Breast epithelium (tissue), 4 donors: ENCODE results near the gene MAPK10. TPM values are rescaled to one million over a fixed set of nuclear protein-coding genes. Genes with fewer than 3 reads are reported as not detected.
A peak's percentile ranks its signal among the peaks of the same experiment; 100 is the strongest.

ENCODE experiments used
- DNase-seq, 2 donors: peaks; one replicate each; pipeline ENCODE4 v3.0.0-alpha.2; 2019; ENCODE audit warnings: low spot score in 2 of 2
- H3K27ac ChIP-seq, 2 donors: fragments of 200-600 bp; sonication (generic) in 1 of 2; one replicate each; pipeline ENCODE4 v1.5.1; 2016 to 2019; ENCODE audit warnings: mild to moderate bottlenecking in 1 of 2
- H3K27me3 ChIP-seq, 2 donors: fragments of 200-600 bp; sonication (generic) in 1 of 2; one replicate each; pipeline versions ENCODE4 v1.5.1 to v1.6.0; 2017 to 2019; ENCODE audit warnings: control low read depth in 1 of 2, mild to moderate bottlenecking in 1 of 2
- H3K36me3 ChIP-seq: fragments of 200-600 bp; one replicate; pipeline ENCODE4 v1.5.1; 2019
- H3K4me1 ChIP-seq, 2 donors: fragments of 200-600 bp; sonication (generic); one replicate each; pipeline ENCODE4 v1.5.1; 2016 to 2019; ENCODE audit warnings: control low read depth in 1 of 2
- H3K4me3 ChIP-seq, 3 donors: fragments of 200-600 bp; sonication (generic); 1 replicate in 2 of 3; 2 replicates in 1 of 3; pipeline ENCODE4 v1.5.1; 2016 to 2019; ENCODE audit warnings: mild to moderate bottlenecking in 3 of 3, moderate library complexity in 2 of 3
- H3K9me3 ChIP-seq, 2 donors: fragments of 200-600 bp; sonication (generic) in 1 of 2; one replicate each; pipeline ENCODE4 v1.5.1; 2016 to 2019; ENCODE audit warnings: control low read depth in 1 of 2
- CTCF ChIP-seq, 3 donors: fragments of 450-650 bp; IDR thresholded peaks; one replicate each; pipeline ENCODE4 v1.5.1; 2016 to 2017; ENCODE audit warnings: antibody characterized with exemption in 3 of 3, mild to moderate bottlenecking in 3 of 3, moderate library complexity in 3 of 3
- POLR2A ChIP-seq: fragments of 450-650 bp; IDR thresholded peaks from one replicate; pipeline ENCODE4 v1.6.1; 2016; ENCODE audit warnings: antibody characterized with exemption, mild to moderate bottlenecking, moderate library complexity
- POLR2AphosphoS5 ChIP-seq, 3 donors: sonication (generic); formaldehyde crosslinking; IDR thresholded peaks; one replicate each; pipeline ENCODE4 v1.6.1; 2017; ENCODE audit warnings: antibody characterized with exemption in 3 of 3
- intact Hi-C: fragments of 100-400 bp; cut with DNase I; formaldehyde crosslinking; loops from one replicate; pipeline ENCODE4 v1.15.1; 2023; ENCODE audit warnings: low total_unique reads
- total RNA-seq, 3 donors: library from RNA; depleted of rRNA; stranded (reverse); fragments of >200 nt; gene quantifications; one replicate each; pipeline ENCODE4 v1.1.0, GENCODE V29; 2016

Gene MAPK10
- total RNA-seq, 3 donors from 2014 or later: 18.4 to 46.2 (median 24.6) TPM

GRCh38 chr4:85986266-85986665 lies 373.6 kb downstream of the MAPK10 start:
- Histone ChIP-seq H3K4me3 (no peak overlapping the region), H3K4me1 (no peaks in the 10 kb centered on the region), H3K9me3 (no peaks in the 10 kb centered on the region), H3K27ac (no peak overlapping the region), H3K27me3 (no peaks in the 10 kb centered on the region), H3K36me3 (no peaks in the 10 kb centered on the region)
- intact Hi-C loops: no loop called here
- TF ChIP-seq POLR2A: no peak
- DNase-seq: no peak

GRCh38 chr4:85979276-85979675 lies 380.6 kb downstream of the MAPK10 start:
- Histone ChIP-seq H3K4me1 (no peaks in the 10 kb centered on the region), H3K27me3 (no peaks in the 10 kb centered on the region), H3K36me3 (no peaks in the 10 kb centered on the region), H3K27ac (no peak overlapping the region), H3K4me3 (no peak overlapping the region), H3K9me3 (no peaks in the 10 kb centered on the region)
- DNase-seq: no peak
- TF ChIP-seq POLR2A: no peak
- TF ChIP-seq CTCF (IDR thresholded peaks at IDR 0.05): no peak
- TF ChIP-seq POLR2AphosphoS5 (IDR thresholded peaks at IDR 0.05): no peak
- intact Hi-C loops: loop anchor here (10.0 kb wide), 1 partner anchor 374 kb away; no protein-coding TSS in a partner anchor

DNA sequence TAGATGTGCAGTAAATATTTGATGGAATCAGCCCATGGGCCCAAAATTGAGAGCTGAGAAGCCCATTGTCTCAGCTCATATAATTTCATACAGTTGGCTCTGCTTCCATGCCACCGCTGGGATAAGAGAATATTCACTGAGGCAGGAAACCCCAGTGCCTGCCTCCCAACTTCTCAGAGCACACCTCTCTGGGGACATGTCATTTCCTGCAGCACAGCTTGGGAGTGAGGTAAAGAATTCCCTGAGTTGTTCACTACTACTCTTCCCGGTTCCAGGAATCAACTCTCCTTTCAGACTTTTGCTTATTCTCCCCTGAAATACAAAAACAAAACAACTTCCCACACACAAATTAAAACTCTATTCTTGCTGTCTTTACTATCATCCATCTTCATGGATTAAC lies 389.3 kb downstream of the MAPK10 start:
- Histone ChIP-seq H3K9me3 (no peaks in the 10 kb centered on the region), H3K4me1 (no peaks in the 10 kb centered on the region), H3K27ac (no peak overlapping the region), H3K27me3 (no peaks in the 10 kb centered on the region), H3K4me3 (no peak overlapping the region), H3K36me3 (no peaks in the 10 kb centered on the region)
- no peak for DNase-seq
- intact Hi-C loops: loop anchor here (10.0 kb wide), 1 partner anchor 366 kb away; no protein-coding TSS in a partner anchor
- TF ChIP-seq CTCF (IDR thresholded peaks at IDR 0.05) (no peak), POLR2A (no peak), POLR2AphosphoS5 (IDR thresholded peaks at IDR 0.05) (no peak)

- TF ChIP-seq CTCF (IDR thresholded peaks at IDR 0.05): peak; percentile 14 to 65 (median 51)
- TF ChIP-seq POLR2AphosphoS5 (IDR thresholded peaks at IDR 0.05): no peak
- TF ChIP-seq POLR2A: no peak
- Histone ChIP-seq H3K27ac (no peak overlapping the region), H3K9me3 (no peaks in the 10 kb centered on the region), H3K4me3 (no peak overlapping the region), H3K4me1 (no peaks in the 10 kb centered on the region), H3K27me3 (no peaks in the 10 kb centered on the region), H3K36me3 (no peaks in the 10 kb centered on the region)
- DNase-seq: no peak
- intact Hi-C loops: no loop called here
Observed at GRCh38 chr4:85968945-85969819, 390.7 kb downstream of the MAPK10 start.

- H3K27me3 ChIP-seq: no peaks in the 10 kb centered on the region
- no peak overlapping the region for H3K4me3 ChIP-seq
- TF ChIP-seq POLR2AphosphoS5 (IDR thresholded peaks at IDR 0.05) (no peak), POLR2A (no peak), CTCF (IDR thresholded peaks at IDR 0.05) (no peak)
- H3K27ac ChIP-seq: no peak overlapping the region
- H3K9me3 ChIP-seq: no peaks in the 10 kb centered on the region
- no peak for DNase-seq
- no peaks in the 10 kb centered on the region for H3K4me1 ChIP-seq
- H3K36me3 ChIP-seq: no peaks in the 10 kb centered on the region
- intact Hi-C loops: no loop called here
Observed at GRCh38 chr4:85967872-85968271, 392.0 kb downstream of the MAPK10 start.
